NCI-H1694 treated with DMSO at 0.1 percent for 48 hours (cell line): ENCODE results near the gene SYVN1.
A peak's percentile ranks its signal among the peaks of the same experiment; 100 is the strongest.
"Not testable (repeated sequence)": the region's sequence is repeated elsewhere in the genome, so short reads cannot be mapped to it uniquely, and the experiment has no call there.

Source experiments
- DNase-seq: peaks from one replicate; lab custom pipeline; 2025; lab: John Stamatoyannopoulos, UW

Gene SYVN1

DNA sequence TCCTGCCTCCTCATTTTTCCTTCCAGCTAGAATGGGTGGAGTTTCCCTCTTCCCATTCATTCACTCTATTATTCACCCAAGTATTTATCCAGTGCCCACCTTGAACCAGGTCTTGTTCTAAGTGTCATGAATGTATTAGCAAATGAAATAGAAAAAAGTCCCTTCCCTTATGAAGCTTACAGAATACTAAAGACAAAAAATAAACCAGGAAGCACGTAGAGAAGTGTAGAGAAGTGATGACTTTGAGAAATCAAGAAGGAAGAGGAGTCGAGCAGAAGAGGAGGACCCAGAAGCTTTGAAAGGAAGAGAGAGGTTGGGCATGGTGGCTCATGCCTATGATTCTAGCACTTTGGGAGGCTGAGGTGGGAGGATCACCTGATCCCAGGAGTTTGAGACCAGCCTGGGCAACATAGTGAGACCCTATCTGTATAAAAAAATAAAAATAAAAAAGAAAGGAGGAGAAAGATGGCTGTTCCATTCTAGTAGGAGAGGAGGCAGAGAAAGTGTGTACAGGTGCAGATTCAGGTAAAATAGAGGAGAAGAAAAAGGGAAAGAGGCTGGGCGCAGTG is 17.1 kb upstream of the SYVN1 start:
- no peak for DNase-seq

DNA sequence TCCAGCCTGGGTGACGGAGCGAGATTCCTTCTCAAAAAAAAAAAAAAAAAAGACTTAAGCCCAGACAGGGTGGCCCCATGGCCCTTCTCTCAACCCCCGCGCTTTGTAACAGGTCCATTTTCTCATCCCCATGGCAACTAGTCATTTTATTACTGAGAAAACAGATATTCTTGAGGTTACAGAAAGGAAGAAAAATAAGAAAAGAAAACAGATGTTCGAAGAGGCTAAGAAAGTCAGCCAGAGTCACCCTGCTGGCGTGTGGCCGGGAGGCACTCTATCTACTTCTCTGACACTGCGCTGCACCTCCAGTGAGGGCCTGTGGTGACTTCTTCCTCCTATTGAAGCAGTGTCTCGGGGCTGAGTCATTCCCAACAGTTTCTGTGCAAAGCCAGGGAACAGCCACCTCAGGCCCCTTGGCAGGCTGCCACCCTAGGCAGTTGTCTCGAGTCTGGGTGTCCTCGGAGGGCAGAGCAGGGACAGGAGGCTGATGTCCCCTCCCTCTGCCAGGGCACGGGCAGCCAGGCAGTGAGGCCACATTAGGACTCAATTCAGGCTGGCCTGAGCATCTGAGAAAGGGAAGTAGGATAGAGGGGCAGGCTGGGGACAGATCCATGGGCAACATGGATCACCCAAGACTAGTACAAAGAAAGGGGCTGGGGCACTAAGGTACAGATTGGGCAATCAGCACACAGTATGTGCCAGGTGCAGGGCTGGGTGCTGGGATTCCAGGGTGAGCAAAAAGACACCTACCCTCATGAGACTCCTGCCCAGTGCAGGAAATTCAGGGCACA is 16.4 kb upstream of the SYVN1 start:
- peak; percentile 24 for DNase-seq

DNA sequence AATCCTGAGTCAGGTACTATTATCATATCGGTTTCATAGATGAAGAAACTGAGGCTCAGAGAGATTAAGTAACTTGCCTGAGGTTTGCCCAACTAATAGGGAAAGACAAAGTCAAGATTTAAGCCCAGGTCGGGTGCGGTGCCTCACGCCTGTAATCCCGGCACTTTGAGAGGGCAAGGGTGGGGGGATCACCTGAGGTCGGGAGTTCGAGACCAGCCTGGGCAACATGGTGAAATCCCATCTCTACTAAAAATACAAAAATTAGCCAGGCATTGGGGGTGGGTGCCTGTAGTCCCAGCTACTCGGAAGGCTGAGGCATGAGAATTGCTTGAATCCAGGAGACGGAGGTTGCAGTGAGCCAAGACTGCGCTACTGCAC is 15.8 kb upstream of the SYVN1 start:
- DNase-seq = not testable (repeated sequence)

DNA sequence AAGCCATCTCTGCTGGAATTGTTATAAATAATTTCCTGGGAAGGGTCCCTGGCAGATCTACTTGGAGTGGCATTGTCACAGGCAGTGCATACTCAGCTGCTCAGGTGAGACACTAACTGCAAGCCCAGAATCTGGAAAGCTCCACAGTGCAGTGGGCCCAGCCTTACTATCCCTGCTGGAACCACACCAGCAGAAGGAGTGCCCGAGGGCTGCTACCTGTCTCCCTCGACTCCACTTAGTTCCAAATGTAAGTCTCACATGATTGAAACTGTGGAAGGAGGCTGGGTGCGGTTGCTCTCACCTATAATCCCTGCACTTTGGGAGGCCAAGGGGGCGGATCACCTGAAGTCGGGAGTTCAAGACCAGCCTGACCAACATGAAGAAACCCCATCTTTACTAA is 14.3 kb upstream of the SYVN1 start:
- no peak for DNase-seq

DNA sequence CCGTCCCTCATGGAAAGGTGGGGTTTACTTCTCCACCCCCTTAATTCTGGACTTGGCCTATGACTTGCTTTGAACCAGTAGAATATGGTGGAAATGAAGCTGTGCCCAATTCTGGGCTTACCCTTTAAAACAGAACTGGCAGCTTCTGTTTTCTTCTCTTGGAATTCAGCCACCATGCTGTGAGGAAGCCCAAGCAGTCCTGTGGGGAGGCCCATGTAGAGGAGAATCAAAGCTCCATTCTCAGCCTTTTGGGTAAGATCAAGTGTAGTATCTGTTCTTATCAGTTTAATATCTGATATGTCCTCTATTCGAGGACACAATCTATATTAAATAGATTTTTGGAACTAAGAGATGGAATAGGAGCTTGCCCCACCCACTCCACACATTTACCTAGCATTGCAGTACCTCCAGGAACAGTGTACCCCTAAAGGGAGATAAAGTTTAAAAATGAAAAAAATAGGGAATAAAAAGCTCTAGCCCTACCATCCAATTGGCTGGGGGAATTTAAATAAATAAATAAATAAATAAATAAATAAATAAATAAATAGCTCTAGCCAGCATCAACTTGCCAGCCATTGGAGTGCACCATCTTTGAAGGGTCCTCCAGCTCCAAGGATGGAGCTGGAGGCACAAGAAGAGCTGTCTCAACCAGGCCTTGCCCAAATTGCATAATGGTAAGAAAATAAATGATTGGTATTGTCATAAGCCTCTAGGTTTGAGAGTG is 13.2 kb upstream of the SYVN1 start:
- no peak for DNase-seq

DNA sequence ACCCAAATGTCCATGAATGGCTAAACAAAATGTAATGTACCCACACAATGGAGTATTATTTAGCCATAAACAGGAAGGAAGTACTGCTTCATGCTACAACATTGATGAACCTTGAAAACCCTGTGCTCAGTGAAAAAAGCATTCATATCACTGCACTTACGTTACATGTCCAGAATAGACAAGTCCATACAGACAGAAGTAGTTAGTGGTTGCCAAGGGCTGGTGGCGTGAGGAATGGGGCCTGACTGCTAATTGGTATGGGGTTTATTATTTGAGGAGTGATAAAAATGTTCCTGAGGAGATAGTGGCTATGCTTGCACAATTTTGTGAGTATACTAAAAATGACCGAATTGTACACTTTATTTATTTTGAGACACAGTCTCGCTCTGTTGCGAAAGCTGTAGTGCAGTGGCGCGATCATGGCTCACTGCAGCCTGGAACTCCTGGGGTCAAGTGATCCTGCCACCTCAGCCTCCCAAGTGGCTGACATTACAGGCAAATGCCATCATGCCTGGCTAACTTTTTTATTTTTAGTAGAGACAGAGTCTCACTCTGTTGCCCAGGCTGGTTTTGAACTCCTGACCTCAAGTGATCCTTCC is 7.7 kb upstream of the SYVN1 start:
- DNase-seq = no peak

DNA sequence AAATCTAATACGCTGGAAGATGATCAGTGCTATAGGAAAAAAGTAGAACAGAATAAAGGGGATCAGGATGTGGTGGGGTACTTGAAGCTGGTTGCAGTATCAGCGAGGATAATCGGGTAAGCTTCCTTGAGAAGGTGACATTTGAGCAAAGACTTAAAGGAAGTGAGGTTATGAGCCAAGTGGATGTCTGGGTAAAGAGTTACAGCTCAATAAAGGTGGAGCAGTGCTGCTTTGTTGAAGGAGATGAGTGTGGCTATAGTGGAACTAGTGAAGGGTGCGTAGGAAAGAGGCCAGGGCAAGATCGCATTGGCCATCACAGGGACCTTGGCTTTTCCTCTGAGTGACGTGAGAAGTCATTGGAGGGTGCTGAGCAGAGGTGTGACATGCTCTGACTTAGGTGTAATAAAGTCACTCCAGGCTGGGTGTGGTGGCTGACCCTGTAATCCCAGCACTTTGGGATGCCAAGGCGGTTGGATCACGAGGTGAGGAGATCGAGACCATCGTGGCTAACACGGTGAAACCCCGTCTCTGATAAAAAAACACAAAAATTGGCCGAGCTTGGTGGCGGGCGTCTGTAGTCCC is 2.3 kb upstream of the SYVN1 start:
- no peak for DNase-seq

DNA sequence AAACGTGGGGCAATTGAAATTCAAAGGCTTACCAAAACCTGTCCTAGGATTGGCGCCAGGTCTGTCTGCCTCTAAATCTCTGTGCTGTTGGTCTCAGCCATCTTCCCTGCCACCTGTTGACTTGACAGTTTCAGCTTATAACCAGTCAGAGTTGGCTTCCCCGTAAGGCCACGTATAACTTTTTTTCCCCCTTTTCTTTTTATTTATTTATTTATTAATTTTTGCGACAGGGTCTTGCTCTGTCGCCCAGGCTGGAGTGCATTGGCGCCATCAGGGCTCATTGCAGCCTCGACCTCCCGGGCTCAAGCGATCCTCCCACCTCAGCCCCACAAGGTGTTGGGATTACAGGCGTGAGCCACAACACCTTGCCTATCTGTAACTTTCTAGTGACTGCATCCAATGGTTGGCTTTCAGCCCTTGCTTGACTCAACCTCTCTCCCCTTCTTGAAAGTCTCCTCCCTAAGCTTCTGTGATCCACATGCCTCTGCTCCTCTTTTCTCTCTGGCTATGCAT is 1.4 kb upstream of the SYVN1 start:
- no peak for DNase-seq

DNA sequence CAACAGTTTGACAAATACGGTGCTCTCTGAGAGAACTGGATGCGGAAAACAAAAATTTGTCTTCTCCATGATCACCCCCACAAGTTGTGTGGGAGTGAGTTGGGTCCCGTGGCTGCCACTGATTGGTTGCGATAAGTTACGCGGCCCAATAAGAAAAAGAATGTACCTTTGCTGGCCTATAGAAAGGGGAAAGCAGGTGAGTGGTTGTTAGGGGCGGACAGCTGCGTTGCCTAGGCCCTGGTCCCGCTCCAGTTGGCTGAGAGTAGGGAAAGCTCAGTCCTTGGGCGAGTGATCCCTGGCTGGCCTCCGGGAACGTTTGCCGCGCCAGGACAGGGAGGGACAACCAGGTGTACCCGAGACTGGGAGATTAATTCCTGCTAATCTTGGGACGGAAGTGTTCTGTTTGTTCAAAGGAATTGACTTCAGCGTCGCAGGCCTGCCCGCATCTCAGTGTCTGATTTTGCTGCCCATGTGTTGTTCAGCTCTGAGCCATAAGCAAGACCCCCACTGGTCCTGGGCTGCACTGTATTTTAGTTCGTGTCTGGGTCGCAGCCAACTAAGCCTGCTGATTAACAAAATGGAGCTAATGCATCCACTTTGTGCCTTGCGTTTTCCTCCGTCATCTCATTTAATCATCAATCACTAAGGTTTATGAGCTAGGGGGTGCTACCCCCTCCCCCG is 773 bp upstream of the SYVN1 start:
- DNase-seq = peak; percentile 95

DNA sequence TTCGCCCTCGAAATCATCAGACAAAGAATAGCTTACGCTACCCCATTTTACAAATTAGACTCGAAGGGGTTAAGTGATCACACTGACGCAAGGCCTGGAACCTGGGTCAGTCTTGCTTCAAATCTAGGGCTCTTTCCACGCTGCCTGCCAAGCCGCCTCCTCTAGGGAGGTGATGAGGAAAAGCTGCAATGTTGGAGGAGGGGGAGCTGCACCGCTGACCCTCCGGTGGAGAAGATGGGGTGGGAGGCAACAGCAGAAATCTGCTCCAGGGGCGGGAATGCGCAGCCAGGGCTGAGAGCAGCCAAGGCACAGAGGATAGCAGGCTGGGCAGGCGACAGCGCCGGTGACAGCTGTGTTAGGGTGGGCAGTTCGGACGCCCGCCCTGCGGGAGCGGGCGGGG is 595 bp downstream of the SYVN1 start:
- DNase-seq = no peak

DNA sequence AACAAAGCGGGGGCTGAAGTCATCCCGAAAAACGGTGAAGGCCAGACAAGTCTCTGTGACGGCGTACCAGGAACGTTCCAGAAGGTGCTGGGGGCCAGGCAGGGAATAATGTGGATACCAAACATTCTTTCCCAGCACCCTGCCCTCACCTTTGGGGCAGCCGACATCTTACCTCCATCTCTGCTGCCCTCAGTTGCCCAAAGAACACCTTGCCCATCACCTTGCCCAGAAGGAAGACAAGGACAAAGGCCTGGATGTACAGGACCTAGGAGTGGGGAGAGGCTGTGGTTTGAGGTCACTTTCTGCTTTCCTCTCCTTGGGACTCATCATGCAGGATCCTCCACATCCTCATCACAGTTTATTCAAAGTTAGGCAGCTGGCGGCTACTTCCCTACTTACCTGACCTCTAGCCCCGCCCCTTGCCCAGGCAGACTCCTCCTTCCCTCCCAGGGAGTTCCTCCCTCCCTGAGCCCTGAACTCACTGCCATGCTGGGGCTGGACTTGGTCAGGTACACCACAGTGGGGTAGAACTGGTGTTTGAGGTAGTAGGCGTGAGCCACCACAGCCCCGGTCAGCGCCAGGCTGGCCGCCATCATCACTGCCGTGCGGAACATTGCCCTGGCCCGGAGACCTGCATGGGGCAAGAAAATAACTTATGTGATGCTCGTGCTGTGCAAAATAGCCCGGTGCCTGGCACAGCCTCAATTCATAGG is 1.2 kb downstream of the SYVN1 start:
- DNase-seq = no peak

DNA sequence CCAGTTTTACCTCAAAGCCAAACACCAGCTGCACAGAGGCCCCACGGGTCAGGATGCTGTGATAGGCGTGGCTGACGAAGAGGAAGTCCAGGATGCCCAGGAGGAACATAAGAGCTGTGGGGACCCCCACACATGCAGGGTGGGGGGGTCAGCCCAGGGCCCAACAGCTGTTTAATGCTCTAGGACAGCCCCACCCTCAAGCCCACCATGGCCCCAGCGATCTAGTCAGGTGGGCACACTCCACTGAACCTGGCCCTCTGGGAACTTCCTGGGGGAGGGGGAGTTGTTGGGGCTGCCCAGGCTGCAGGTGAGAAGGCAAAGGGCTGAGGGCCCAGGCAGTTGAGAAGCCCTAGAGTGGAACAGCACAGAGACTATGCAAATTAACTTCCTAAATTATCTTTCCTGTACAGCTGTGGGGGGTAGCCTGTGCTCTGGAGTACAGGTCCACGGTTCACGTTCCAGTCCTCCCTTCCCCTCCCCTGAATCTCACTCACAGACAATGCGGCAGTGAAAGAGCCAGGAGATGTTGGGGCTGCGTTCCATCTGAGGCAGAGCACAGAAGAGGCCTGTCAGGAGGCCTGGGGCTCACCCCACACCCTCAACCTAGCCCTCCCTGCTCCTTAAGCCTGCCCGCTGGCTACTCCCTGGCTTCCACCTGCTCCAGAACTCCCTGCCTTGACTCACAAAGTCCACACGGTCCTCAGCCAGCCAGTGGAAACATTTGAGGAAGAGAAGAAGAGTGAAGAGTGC is 1.9 kb downstream of the SYVN1 start:
- DNase-seq = no peak

DNA sequence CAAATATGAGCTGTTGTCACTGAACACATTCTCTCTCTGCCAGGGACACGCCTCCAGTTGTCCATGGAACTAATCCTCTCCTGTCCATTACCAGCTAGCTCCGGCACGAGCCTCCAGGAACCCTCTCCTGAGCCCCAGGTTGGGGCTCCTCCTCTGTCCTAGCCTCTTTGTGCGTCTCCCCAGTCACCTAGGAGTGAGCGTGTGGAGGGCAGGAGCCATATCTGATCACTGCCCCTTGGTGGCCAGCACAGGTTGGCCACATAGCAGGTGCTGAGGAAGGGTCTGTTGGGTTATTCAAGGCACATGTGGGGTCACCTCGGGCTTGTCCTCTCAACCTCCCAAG is 2.5 kb downstream of the SYVN1 start:
- no peak for DNase-seq

DNA sequence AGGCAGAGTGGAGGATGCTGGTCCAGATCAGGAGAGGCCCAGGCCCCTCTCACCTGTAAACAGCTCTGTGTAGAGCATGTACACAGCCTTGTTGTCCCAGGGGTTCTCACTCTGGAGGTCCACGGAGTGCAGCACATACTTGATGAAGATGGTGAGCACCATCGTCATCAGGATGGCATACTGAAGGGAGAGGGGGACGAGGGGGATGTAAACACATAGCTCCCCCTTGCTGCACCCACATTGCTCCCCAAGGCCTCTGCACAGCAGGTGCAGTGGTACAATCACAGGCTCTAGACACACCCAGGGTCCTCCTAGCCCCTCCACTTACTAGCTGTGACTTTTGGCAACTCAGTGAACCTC is 2.9 kb downstream of the SYVN1 start:
- DNase-seq = no peak

DNA sequence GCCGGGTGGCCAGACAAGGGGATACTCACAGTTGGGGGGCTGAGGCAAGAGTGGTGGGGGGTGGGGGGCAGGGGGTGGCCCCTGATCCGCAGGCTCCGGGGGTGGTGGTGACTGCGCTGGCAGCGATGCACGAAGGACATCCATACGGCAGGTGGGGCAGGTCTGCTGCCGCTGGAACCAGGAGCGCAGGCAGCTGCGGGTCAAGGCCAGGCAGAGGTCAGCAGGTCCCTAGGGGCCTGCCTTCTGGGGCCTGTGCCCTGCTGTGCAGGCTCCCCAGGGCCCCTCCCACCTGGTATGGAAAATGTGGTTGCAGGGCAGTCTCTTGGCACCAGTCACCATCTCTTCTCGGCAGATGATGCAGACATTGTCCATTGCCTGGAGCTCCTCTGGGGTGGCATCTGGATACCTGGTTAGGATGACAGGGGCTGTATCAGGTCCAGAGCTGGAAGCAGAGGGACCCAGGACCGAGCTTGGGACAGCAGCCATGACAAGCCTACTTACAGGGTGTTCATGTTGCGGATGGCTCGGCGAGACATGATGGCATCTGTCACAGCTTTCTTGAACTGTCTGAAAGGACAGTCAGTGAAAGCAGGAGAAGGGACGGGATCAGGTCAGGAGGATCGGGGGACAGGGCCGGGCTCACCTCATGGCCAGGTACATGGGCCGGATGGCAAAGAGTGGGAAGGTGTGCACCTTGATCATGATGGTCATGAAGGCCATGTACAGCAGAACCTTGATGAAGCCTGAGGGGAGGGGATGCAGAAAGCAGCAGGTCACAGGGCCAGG is 3.5 kb downstream of the SYVN1 start:
- no peak for DNase-seq

DNA sequence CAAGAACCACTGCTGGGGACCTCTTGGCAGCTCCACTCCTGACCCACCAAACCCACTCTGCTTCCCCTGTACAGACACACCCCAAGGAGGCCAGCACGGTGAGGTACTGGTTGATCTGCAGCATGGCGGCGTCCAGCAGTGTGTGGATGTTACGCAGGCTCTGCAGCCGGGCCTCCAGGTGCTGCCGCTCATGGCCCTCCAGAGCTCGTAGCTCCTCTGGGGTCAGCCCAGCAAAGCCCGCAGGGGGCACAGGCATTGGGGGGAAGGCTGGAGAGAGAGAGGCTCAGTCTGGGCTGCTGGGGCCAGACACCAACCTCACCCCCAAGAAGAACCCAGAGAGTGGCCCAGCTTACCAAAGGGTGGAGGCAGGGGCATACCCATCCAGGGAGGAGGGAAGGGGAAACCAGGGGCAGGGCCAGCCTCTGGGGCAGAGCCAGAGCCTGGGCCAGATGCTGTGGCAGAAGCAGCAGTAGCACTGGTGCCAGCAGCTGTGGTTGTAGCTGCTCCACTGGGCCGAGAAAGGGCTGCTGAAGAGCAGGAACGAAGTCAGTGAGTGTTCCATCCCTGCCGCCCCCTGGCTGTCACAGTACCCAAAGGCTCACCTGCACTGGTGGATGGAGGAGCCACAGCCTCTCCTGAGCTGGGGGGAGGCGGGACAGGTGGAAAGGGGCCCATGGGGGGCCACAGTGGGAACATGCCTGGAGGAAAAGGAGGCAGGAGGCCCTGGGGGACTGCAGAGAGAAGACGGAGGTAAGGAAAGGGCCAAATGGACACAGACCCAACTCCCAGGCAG is 4.5 kb downstream of the SYVN1 start:
- DNase-seq = no peak

DNA sequence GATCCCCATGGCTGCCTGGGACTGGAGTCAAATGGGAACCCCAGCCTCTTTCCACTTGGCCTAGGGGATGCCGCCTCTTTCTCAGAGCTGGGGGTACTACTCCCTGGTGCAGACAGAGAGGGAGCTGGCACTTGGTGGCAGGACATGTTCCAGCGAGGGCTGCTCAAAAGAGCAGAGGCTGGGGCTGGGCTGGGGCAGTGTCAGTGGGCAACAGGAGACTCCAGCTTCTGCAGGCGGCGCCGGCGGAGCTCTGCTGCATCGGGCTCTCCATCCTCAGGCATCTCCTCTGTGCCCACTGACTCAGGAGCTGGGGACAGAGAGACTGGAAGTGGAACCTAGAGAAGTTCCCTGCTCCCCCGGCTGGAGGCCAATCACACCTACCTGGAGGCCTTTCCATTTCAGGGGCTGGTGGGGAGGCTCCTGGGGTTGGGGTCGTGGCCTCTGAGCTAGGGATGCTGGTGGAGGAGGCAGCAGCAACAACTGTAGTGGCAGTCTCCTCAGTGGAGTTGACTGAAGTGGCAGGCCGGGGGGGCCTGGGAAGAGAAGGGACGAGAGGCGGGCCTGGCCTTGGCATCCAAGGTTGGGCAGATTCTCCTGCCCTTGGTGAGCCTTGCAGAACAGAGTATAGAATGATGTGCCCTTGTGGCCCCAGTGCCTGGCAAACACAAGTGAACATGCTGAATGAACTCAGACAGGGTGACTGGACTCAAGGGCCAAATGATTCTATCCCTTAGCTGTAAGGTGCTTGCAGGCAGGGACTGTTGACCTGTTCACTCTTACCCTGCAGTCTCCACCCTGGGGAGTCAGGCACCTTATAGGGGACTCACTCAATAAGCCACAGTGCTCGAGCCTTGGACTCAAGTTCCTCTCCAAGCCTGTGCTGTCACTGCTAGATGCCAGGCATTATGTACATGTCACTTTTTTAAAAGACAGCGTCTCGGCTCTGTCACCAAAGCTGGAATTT is 5.9 kb downstream of the SYVN1 start:
- DNase-seq = no peak
